Type B pancreatic cell (in vitro differentiated cells): ENCODE measurements around the gene IDS. TPM values are rescaled to one million over a fixed set of nuclear protein-coding genes. Genes with fewer than 3 reads are reported as not detected.

Source experiments
- DNase-seq: peaks from one replicate; pipeline ENCODE4 v3.0.0; 2021; ENCODE audit warnings: mixed read lengths; ENCODE audit not compliant: unreplicated experiment; ENCODE audit errors: extremely low spot score
- H3K27ac Mint-ChIP-seq: 2 replicates; pipeline ENCODE4 v1.8.0; 2021; ENCODE audit warnings: mild to moderate bottlenecking, mixed read lengths
- H3K27me3 Mint-ChIP-seq: 2 replicates; pipeline ENCODE4 v1.8.0; 2021; ENCODE audit warnings: mixed read lengths
- H3K36me3 Mint-ChIP-seq: 2 replicates; pipeline ENCODE4 v1.8.0; 2021; ENCODE audit warnings: mixed read lengths
- H3K4me1 Mint-ChIP-seq: one replicate; pipeline ENCODE4 v1.8.0; 2021; ENCODE audit warnings: mixed read lengths; ENCODE audit not compliant: unreplicated experiment
- H3K4me3 Mint-ChIP-seq: 2 replicates; pipeline ENCODE4 v1.8.0; 2021; ENCODE audit warnings: mild to moderate bottlenecking, mixed read lengths
- H3K9me3 Mint-ChIP-seq: 2 replicates; pipeline ENCODE4 v1.8.0; 2021; ENCODE audit warnings: mixed read lengths
- total RNA-seq: library from RNA; stranded (reverse); gene quantifications from 2 replicates; pipeline ENCODE4 v1.2.1, GENCODE V29; 2021; ENCODE audit warnings: low replicate concordance
- TF ChIP-seq, protein P1 (sequence below): fragments of 200-600 bp; sonication (generic); conservative IDR thresholded peaks from 2 replicates; pipeline ENCODE4 v1.5.0; 2021; ENCODE audit warnings: antibody characterized with exemption, mild to moderate bottlenecking

Gene IDS
- total RNA-seq, 1 donor from 2014 or later = 46.8 TPM

DNA sequence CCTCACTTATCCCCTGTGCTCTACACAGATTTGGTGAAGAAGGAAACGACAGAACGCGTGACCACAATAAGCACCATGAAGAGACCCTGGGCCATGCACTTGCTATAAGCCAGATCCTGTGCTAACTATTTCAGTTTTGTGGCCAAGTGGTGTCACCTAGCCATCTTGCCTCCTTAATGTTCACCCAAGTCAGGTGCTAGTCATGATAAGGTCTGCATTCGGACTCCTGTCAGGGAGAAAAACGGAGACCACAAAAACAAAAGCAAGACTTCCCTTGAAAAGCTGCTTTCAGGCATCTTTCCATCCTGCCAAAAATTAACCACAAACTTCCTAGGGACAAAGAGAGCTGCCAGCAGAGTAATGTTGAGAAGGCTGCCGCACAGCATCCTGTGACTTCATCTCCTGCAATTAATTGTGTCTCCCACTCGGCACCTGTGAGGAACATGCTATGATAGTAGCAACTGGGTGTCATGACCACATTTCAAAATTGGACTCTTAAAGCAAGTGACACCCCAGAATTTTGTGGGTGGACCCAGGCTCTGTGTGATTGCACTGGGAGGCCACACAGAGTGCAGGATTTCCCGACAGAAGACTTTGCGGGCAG is 8.8 kb upstream of the IDS start:
- H3K9me3 Mint-ChIP-seq = no peaks in the 10 kb centered on the region

DNA sequence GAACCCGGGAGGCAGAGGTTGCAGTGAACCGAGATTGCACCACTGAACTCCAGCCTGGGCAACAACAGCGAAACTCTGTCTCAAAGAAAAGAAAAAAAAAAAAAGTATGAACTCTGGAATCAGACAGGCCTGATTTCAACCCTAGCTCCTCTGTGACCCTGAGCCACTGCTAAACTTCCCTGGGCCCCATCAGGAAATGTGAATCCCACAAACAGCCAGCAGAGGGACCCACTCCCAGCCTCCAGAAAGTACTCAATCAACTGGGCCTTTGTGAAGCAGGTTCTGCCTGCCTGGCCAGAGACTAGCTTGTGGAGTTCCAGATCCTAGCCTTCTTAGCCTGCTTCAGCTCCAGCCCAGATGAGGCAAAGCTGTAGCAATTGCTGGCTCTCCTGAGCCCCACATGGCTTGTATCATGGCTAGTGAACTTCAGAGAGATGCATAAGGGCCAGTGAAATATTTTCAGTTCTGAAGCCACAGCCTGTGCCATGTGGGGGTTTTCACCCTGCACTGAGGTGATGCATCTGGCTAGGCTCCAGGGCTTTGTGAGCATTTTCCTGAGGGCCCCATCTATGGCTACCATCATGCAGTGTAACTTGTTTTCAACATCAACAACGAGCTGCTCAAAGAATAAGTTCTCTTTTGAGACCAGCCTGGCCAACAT is 7.2 kb upstream of the IDS start:
- Mint-ChIP-seq H3K27ac (peak overlapping the region; percentile 93), H3K27me3 (no peaks in the 10 kb centered on the region), H3K36me3 (peaks cover 3% of the 10 kb centered on the region), H3K9me3 (no peaks in the 10 kb centered on the region), H3K4me1 (peaks cover 4% of the 10 kb centered on the region), H3K4me3 (peak overlapping the region; percentile 58)
- TF ChIP-seq, protein P1, sequence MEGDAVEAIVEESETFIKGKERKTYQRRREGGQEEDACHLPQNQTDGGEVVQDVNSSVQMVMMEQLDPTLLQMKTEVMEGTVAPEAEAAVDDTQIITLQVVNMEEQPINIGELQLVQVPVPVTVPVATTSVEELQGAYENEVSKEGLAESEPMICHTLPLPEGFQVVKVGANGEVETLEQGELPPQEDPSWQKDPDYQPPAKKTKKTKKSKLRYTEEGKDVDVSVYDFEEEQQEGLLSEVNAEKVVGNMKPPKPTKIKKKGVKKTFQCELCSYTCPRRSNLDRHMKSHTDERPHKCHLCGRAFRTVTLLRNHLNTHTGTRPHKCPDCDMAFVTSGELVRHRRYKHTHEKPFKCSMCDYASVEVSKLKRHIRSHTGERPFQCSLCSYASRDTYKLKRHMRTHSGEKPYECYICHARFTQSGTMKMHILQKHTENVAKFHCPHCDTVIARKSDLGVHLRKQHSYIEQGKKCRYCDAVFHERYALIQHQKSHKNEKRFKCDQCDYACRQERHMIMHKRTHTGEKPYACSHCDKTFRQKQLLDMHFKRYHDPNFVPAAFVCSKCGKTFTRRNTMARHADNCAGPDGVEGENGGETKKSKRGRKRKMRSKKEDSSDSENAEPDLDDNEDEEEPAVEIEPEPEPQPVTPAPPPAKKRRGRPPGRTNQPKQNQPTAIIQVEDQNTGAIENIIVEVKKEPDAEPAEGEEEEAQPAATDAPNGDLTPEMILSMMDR = peak; percentile 72
- no peak for DNase-seq

More for the DNA sequence above, 8.8 kb upstream of the IDS start:
- DNase-seq = no peak
- H3K27me3 Mint-ChIP-seq = no peaks in the 10 kb centered on the region
- H3K27ac Mint-ChIP-seq = no peak overlapping the region
- H3K4me1 Mint-ChIP-seq = peaks cover 4% of the 10 kb centered on the region
- no peak overlapping the region for H3K4me3 Mint-ChIP-seq
- peaks cover 3% of the 10 kb centered on the region for H3K36me3 Mint-ChIP-seq
- TF ChIP-seq, protein P1 = no peak

DNA sequence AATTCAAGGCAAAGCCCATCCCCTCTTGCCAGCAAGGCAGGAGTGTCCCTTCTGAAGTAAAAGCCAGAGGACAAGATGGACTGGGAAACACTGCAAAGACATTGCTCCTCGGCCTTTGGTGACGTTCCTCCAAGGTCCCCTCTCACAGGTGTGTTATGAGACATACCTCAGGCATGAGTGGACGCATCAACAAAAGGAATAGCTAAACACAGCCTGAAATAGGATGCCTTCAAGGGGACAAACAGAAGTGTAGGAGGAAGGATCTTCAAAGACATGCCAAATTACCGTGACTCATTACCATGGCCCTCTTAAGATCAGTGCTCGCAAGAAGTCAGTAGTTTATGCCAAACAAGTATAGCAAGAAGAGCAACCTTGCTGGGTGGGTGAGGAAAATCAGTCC is 6.0 kb upstream of the IDS start:
- no peak for DNase-seq
- H3K4me1 Mint-ChIP-seq = peaks cover 4% of the 10 kb centered on the region
- TF ChIP-seq, protein P1 = no peak
- no peaks in the 10 kb centered on the region for H3K27me3 Mint-ChIP-seq
- H3K9me3 Mint-ChIP-seq = no peaks in the 10 kb centered on the region
- peak overlapping the region; percentile 64 for H3K4me3 Mint-ChIP-seq
- H3K27ac Mint-ChIP-seq = peak overlapping the region; percentile 93
- H3K36me3 Mint-ChIP-seq = peaks cover 2% of the 10 kb centered on the region

DNA sequence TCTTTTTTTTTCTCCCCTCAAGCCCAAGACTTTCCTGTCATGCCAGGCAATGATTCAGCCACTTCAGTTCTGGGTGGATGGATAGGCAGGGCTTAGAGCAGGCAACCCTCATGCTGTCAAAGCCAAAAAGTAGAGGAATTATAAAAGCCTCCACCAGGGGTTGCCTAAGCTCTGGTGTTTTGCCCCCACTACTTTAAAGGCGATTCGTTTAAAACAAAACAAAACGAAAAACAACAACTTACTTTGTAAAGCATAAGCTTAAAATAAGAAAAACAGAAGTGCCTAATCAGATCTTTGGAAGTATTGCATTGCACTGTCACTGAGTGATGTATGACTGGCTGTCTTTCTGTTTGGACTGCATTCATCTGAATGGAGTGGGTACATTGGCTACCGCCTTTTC is 5.3 kb upstream of the IDS start:
- no peaks in the 10 kb centered on the region for H3K9me3 Mint-ChIP-seq
- no peaks in the 10 kb centered on the region for H3K27me3 Mint-ChIP-seq
- DNase-seq = no peak
- peak overlapping the region; percentile 93 for H3K27ac Mint-ChIP-seq
- H3K4me1 Mint-ChIP-seq = peaks cover 4% of the 10 kb centered on the region
- TF ChIP-seq, protein P1 = peak; percentile 65
- H3K36me3 Mint-ChIP-seq = no peaks in the 10 kb centered on the region
- H3K4me3 Mint-ChIP-seq = peak overlapping the region; percentile 64

DNA sequence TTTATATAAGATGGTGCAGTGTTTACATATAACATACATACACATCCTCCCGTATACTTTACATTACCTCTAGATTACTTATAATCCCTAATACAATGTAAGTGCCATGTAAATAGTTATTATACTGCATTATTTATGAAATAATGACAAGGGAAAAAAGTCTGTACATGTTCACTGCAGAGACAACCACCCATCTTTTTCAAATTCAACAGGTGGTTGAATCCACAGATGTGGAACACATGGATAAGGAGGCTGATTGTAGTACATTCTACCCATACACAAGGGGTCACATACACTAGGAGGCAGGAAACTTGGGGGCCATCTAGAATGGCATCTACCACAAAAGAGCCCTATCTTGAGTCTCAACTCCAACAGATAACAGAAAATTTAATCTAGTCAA is 3.4 kb upstream of the IDS start:
- no peak for DNase-seq
- H3K4me1 Mint-ChIP-seq = peaks cover 4% of the 10 kb centered on the region
- no peaks in the 10 kb centered on the region for H3K9me3 Mint-ChIP-seq
- H3K36me3 Mint-ChIP-seq = no peaks in the 10 kb centered on the region
- no peaks in the 10 kb centered on the region for H3K27me3 Mint-ChIP-seq
- TF ChIP-seq, protein P1 = no peak
- H3K27ac Mint-ChIP-seq = no peak overlapping the region
- no peak overlapping the region for H3K4me3 Mint-ChIP-seq
